DND-41 (cell line): ENCODE results near the gene SEMA4C.

Experiments used
- ATAC-seq: fragments of 200-7000 bp; cut with Tn5 transposase; 3 replicates; pipeline ENCODE4 v1.9.1; 2021; ENCODE audit warnings: low read depth; ENCODE audit not compliant: insufficient read depth
- DNase-seq: peaks from one replicate; pipeline ENCODE4 v3.0.0-alpha.2; 2020
- H2AFZ ChIP-seq: 2 replicates; pipeline ENCODE4 v1.6.0; 2012; ENCODE audit warnings: low read depth, low read length
- H3K27ac ChIP-seq: 2 replicates; pipeline ENCODE4 v1.5.1; 2012; ENCODE audit warnings: low read length, inconsistent platforms
- H3K27me3 ChIP-seq: fragments of 200-600 bp; sonication (generic); 2 replicates; pipeline ENCODE4 v1.6.0; 2012; ENCODE audit warnings: low read length, mild to moderate bottlenecking, inconsistent platforms; ENCODE audit not compliant: insufficient read depth, poor library complexity
- H3K36me3 ChIP-seq: 2 replicates; pipeline ENCODE4 v1.5.1; 2012; ENCODE audit warnings: low read length, inconsistent platforms; ENCODE audit not compliant: insufficient read depth
- H3K4me1 ChIP-seq: 2 replicates; pipeline ENCODE4 v1.5.1; 2012; ENCODE audit warnings: mild to moderate bottlenecking, low read length; ENCODE audit not compliant: insufficient read depth
- H3K4me2 ChIP-seq: 2 replicates; pipeline ENCODE4 v1.6.0; 2012; ENCODE audit warnings: mild to moderate bottlenecking, moderate library complexity, low read length, inconsistent platforms; ENCODE audit not compliant: insufficient read depth
- H3K4me3 ChIP-seq, 2 experiments: fragments of 200-600 bp in 1 of 2; shearing (Covaris generic) in 1 of 2; 2 replicates each; pipeline ENCODE4 v1.5.1; 2012 to 2016; ENCODE audit warnings: inconsistent platforms in 2 of 2, low read length in 2 of 2, mild to moderate bottlenecking in 2 of 2, low read depth in 1 of 2, moderate library complexity in 1 of 2
- H3K79me2 ChIP-seq: 2 replicates; pipeline ENCODE4 v1.6.0; 2012; ENCODE audit warnings: low read length, inconsistent platforms; ENCODE audit not compliant: insufficient read depth
- H3K9ac ChIP-seq: 2 replicates; pipeline ENCODE4 v1.6.0; 2012; ENCODE audit warnings: low read depth, mild to moderate bottlenecking, inconsistent platforms, low read length, moderate library complexity
- H3K9me3 ChIP-seq: 2 replicates; pipeline ENCODE4 v1.5.1; 2012; ENCODE audit warnings: low read length, moderate library complexity, mild to moderate bottlenecking, inconsistent platforms; ENCODE audit not compliant: insufficient read depth, severe bottlenecking
- H4K20me1 ChIP-seq: 2 replicates; pipeline ENCODE4 v1.6.0; 2012; ENCODE audit warnings: low read length; ENCODE audit not compliant: insufficient read depth
- CTCF ChIP-seq: IDR thresholded peaks from 2 replicates; pipeline ENCODE4 v1.5.1; 2012; ENCODE audit warnings: borderline replicate concordance, low read length, moderate library complexity, mild to moderate bottlenecking; ENCODE audit not compliant: poor library complexity, severe bottlenecking; ENCODE audit errors: extremely low read depth
- EZH2 ChIP-seq: IDR thresholded peaks from 3 replicates; pipeline ENCODE4 v1.6.1; 2012; ENCODE audit warnings: borderline replicate concordance, low read depth, mild to moderate bottlenecking, moderate library complexity, low read length, inconsistent platforms; ENCODE audit not compliant: severe bottlenecking

Gene SEMA4C

DNA sequence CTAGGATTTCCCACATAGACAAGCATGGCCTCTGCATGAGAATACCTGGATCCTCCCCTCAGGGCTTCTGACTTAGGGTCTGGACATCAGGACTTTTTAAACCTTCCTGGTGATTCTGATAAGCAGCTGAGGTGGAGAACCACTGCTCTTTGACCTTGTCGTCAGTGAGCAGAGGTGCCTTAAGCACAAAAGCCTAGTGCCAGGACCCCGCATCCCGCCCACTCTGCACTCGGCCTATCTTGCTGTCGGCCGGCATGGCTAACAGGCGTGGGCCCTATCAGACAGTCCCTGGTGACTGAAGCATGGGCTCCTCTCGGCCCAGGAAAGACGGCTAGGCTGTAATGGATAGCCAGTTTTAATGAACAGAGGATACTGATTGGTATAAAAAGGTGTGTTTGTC, 32.3 kb downstream of the SEMA4C start:
- no peak overlapping the region for H3K9ac ChIP-seq
- H3K27me3 ChIP-seq, result no peaks in the 10 kb centered on the region
- H3K4me3 ChIP-seq, result no peak overlapping the region
- H3K4me1 ChIP-seq, result no peaks in the 10 kb centered on the region
- H3K36me3 ChIP-seq, result peaks cover 68% of the 10 kb centered on the region
- no peak for DNase-seq
- TF ChIP-seq CTCF (no peak), EZH2 (no peak)
- no peak overlapping the region; the same call in 1 of the 2 replicates for H3K27ac ChIP-seq
- H3K9me3 ChIP-seq, result no peaks in the 10 kb centered on the region
- ATAC-seq, result no peak
- peaks cover 19% of the 10 kb centered on the region for H4K20me1 ChIP-seq
- H3K4me2 ChIP-seq, result no peak overlapping the region
- H3K79me2 ChIP-seq, result no peaks in the 10 kb centered on the region
- no peak overlapping the region for H2AFZ ChIP-seq

DNA sequence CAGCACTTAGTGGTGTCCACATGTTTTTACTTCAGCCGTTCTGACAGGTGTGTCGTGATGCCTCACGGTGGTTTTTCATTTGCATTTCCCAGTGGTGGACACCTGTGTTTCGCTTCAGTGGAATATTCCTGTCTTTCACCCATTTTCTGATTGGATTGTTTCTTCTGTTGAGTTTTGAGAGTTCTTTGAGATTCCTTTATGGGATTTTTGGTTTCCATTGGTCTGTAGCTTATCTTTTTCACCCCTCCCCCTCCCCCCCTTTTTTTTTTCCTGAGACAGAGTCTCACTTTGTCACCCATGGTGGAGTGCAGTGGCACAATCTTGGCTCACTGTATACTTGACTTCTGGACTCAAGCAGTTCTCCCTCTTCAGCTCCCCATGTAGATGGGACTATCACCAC, 34.0 kb downstream of the SEMA4C start:
- Histone ChIP-seq H3K4me1 (no peaks in the 10 kb centered on the region), H3K27ac (no peak overlapping the region), H3K9me3 (no peaks in the 10 kb centered on the region), H3K27me3 (no peaks in the 10 kb centered on the region), H2AFZ (no peak overlapping the region), H3K4me3 (no peak overlapping the region), H3K4me2 (no peak overlapping the region), H3K36me3 (peaks cover 83% of the 10 kb centered on the region), H3K9ac (no peak overlapping the region), H4K20me1 (peaks cover 30% of the 10 kb centered on the region), H3K79me2 (no peaks in the 10 kb centered on the region)
- no peak for DNase-seq
- TF ChIP-seq EZH2 (no peak), CTCF (no peak)
- no peak for ATAC-seq

GRCh38 chr2:96832754-96833507, 36.9 kb downstream of the SEMA4C start:
- no peak for ATAC-seq
- Histone ChIP-seq H3K4me3 (no peak overlapping the region), H3K36me3 (peaks cover 85% of the 10 kb centered on the region), H3K9ac (no peak overlapping the region), H3K4me2 (no peak overlapping the region), H2AFZ (no peak overlapping the region), H3K79me2 (no peaks in the 10 kb centered on the region; the same call in 1 of the 2 replicates), H3K27ac (no peak overlapping the region), H3K4me1 (no peaks in the 10 kb centered on the region), H3K27me3 (no peaks in the 10 kb centered on the region), H4K20me1 (peaks cover 41% of the 10 kb centered on the region; the same call in 1 of the 2 replicates), H3K9me3 (no peaks in the 10 kb centered on the region)
- TF ChIP-seq CTCF (no peak), EZH2 (no peak)
- no peak for DNase-seq
